ENCODE data around the gene MIS18BP1. TPM values are rescaled to one million over a fixed set of nuclear protein-coding genes. Genes with fewer than 3 reads are reported as not detected.

MIS18BP1 gene
- 14.5 and 18.3 TPM in 2 replicates for total RNA-seq

GRCh38 chr14:45253070-45253753 is at the start of gene MIS18BP1:
TSS of gene MIS18BP1 (minus strand) at chr14:45253202. CDS start at chr14:45247286, 5,916 bp downstream.

Other genes starting within 250 kb of the MIS18BP1 start
- gene PRPF39, start 169.1 kb downstream of the MIS18BP1 start, total RNA-seq, result 11.5 and 13.0 TPM in 2 replicates
- gene FKBP3, start 118.7 kb downstream of the MIS18BP1 start, total RNA-seq, result 25.8 and 30.8 TPM in 2 replicates
- gene FANCM, start 117.3 kb downstream of the MIS18BP1 start, total RNA-seq, result 2.7 and 3.5 TPM in 2 replicates

Measured in cardiac ventricle fibroblast (primary cell).